Liver (tissue), 9 donors: Measurements from ENCODE around the gene TRMT1. TPM values are rescaled to one million over a fixed set of nuclear protein-coding genes. Genes with fewer than 3 reads are reported as not detected.

Experiments used
- DNase-seq: peaks from one replicate; pipeline ENCODE4 v3.0.0-alpha.2; 2017; ENCODE audit warnings: low spot score
- H3K27ac ChIP-seq, 2 donors: one replicate each; pipeline ENCODE4 v1.7.0; 2013; ENCODE audit warnings: inconsistent platforms in 2 of 2, low read length in 2 of 2, control low read depth in 1 of 2, low read depth in 1 of 2, mild to moderate bottlenecking in 1 of 2
- H3K27me3 ChIP-seq, 4 donors: one replicate each; pipeline versions ENCODE4 v1.6.1 to v1.7.0; 2013; ENCODE audit warnings: low read length in 3 of 4, inconsistent platforms in 1 of 4, mild to moderate bottlenecking in 1 of 4, moderate library complexity in 1 of 4; ENCODE audit not compliant: control insufficient read depth in 4 of 4, insufficient read depth in 4 of 4
- H3K36me3 ChIP-seq, 4 donors: one replicate each; pipeline versions ENCODE4 v1.6.1 to v1.7.0; 2013; ENCODE audit warnings: low read length in 3 of 4, mild to moderate bottlenecking in 3 of 4, low read depth in 1 of 4, moderate library complexity in 1 of 4; ENCODE audit not compliant: control insufficient read depth in 4 of 4, insufficient read depth in 3 of 4
- H3K4me1 ChIP-seq, 4 donors: one replicate each; pipeline versions ENCODE4 v1.6.1 to v1.7.0; 2013; ENCODE audit warnings: low read length in 3 of 4, mild to moderate bottlenecking in 3 of 4, moderate library complexity in 1 of 4; ENCODE audit not compliant: control insufficient read depth in 4 of 4, insufficient read depth in 4 of 4
- H3K4me3 ChIP-seq, 3 donors: one replicate each; pipeline versions ENCODE4 v1.6.1 to v1.7.0; 2013; ENCODE audit warnings: low read length in 3 of 3, control low read depth in 1 of 3, low read depth in 1 of 3, mild to moderate bottlenecking in 1 of 3
- H3K9ac ChIP-seq, 2 donors: one replicate each; pipeline ENCODE4 v1.7.0; 2013; ENCODE audit warnings: low read length in 2 of 2, mild to moderate bottlenecking in 2 of 2, moderate library complexity in 2 of 2, control low read depth in 1 of 2, low read depth in 1 of 2
- H3K9me3 ChIP-seq, 4 donors: one replicate each; pipeline versions ENCODE4 v1.6.1 to v1.7.0; 2013; ENCODE audit warnings: low read length in 3 of 4; ENCODE audit not compliant: control insufficient read depth in 4 of 4
- EGR1 ChIP-seq, 2 donors: IDR thresholded peaks; 2 replicates each; pipeline ENCODE4 v1.6.1; 2016 to 2018; ENCODE audit warnings: antibody characterized with exemption in 2 of 2, low read depth in 2 of 2
- FOXA1 ChIP-seq: IDR thresholded peaks from 2 replicates; pipeline ENCODE4 v1.6.1; 2016; ENCODE audit warnings: antibody characterized with exemption
- FOXA2 ChIP-seq: IDR thresholded peaks from 2 replicates; pipeline ENCODE4 v1.6.1; 2016; ENCODE audit warnings: antibody characterized with exemption
- GABPA ChIP-seq, 2 donors: IDR thresholded peaks in 1 of 2; conservative IDR thresholded peaks in 1 of 2; 2 replicates each; pipeline ENCODE4 v1.6.1; 2016; ENCODE audit warnings: antibody characterized with exemption in 2 of 2, mild to moderate bottlenecking in 1 of 2, moderate library complexity in 1 of 2
- HNF4A ChIP-seq, 2 donors: conservative IDR thresholded peaks; 2 replicates each; pipeline ENCODE4 v1.6.1; 2016; ENCODE audit warnings: antibody characterized with exemption in 2 of 2, mild to moderate bottlenecking in 2 of 2
- HNF4G ChIP-seq: IDR thresholded peaks from 2 replicates; pipeline ENCODE4 v1.6.1; 2016; ENCODE audit warnings: antibody characterized with exemption
- JUND ChIP-seq, 2 donors: IDR thresholded peaks; 2 replicates each; pipeline ENCODE4 v1.6.1; 2016; ENCODE audit warnings: antibody characterized with exemption in 2 of 2
- NR2F2 ChIP-seq: IDR thresholded peaks from 2 replicates; pipeline ENCODE4 v1.6.1; 2016; ENCODE audit warnings: antibody characterized with exemption
- RAD21 ChIP-seq, 2 donors: IDR thresholded peaks; 2 replicates each; pipeline ENCODE4 v1.6.1; 2016; ENCODE audit warnings: antibody characterized with exemption in 2 of 2, mild to moderate bottlenecking in 2 of 2
- RXRA ChIP-seq, 2 donors: IDR thresholded peaks; 2 replicates each; pipeline ENCODE4 v1.6.1; 2017 to 2018; ENCODE audit warnings: antibody characterized with exemption in 2 of 2, mild to moderate bottlenecking in 1 of 2
- SP1 ChIP-seq: IDR thresholded peaks from 2 replicates; pipeline ENCODE4 v1.6.1; 2018; ENCODE audit warnings: antibody characterized with exemption, mild to moderate bottlenecking
- TAF1 ChIP-seq: conservative IDR thresholded peaks from 2 replicates; pipeline ENCODE4 v1.6.1; 2016; ENCODE audit warnings: antibody characterized with exemption, mild to moderate bottlenecking
- YY1 ChIP-seq: IDR thresholded peaks from 2 replicates; pipeline ENCODE4 v1.6.1; 2016; ENCODE audit warnings: antibody characterized with exemption, mild to moderate bottlenecking
- WGBS: extraction: QIAGEN DNeasy Blood & Tissue Kit; methylation state at CpG from one replicate; pipeline ENCODE4 v1.1.7; 2013; 5-methylcytosine and 5-hydroxymethylcytosine counted together
- polyA plus RNA-seq, 2 donors: library from polyadenylated mRNA; stranded (reverse) in 1 of 2; unstranded in 1 of 2; fragments of 200-250 nt in 1 of 2; fragments of >200 nt in 1 of 2; fragmentation: Nextera tagmentation in 1 of 2; extraction: Ambion mirVana in 1 of 2; gene quantifications; one replicate each; pipeline versions ENCODE4 v1.2.1 to v1.2.3, GENCODE V29; 2013 to 2015
- total RNA-seq, 2 donors: library from RNA; depleted of rRNA; stranded (reverse); fragments of >200 nt; gene quantifications; one replicate each; pipeline ENCODE4 v1.2.3, GENCODE V29; 2014
- TF ChIP-seq, protein P1 (sequence below): fragments of 150-350 bp; IDR thresholded peaks from 2 replicates; pipeline ENCODE4 v1.5.1; 2017; ENCODE audit warnings: improper control_type of control experiment, low read depth, low read length; ENCODE audit not compliant: missing input control
- TF ChIP-seq, protein P2 (sequence below): IDR thresholded peaks from 2 replicates; pipeline ENCODE4 v1.6.1; 2016; ENCODE audit warnings: antibody characterized with exemption
- TF ChIP-seq, protein P3 (sequence below): IDR thresholded peaks from 2 replicates; pipeline ENCODE4 v1.6.1; 2016; ENCODE audit warnings: antibody characterized with exemption
- TF ChIP-seq, protein P4 (sequence below): IDR thresholded peaks from 2 replicates; pipeline ENCODE4 v1.6.1; 2016; ENCODE audit warnings: antibody characterized with exemption
- donor health status: healthy.
- donor health status: healthy.
- donor health status: healthy.
- donor health status: healthy.
- donor health status: healthy.

TRMT1 gene
- total and polyA plus RNA-seq, 4 donors, result 8.3 to 15.6 (median 11.7) TPM

DNA sequence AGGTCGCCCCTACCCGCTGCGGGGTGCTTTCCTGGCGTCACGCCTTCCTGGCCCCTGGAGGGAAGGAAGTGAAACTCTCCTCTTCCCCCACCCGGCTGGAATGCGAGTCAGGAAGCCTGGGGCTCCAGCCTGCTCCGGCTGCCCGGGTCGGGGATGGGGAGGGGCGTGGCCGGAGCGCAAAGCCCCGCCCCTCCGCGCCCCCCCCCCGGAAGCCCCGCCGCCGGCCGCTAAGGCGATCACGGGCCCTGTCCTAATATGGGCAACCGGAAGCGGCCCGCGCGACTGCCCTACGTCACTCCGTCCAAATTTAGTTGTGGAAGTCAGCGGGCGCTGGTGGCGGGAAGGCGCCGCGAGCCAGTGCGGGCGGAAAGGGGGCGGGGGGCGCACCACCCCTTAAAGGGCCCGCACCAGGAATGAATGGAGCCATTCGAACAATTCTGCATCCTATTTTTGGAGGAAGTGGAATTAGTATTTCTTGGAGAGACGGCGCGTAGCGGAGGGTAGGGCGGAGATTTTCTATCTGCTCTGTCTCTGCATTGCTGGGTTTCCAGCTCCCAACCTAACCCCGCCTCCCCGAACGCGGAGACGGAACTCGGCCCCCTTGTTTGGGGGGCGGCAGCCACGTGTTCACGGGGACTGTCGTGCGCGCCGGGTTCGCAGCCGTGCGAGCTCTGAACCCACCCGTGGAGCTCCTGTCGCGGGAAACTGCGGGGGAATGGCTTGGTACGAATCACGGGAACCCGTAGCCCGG lies 35.2 kb upstream of the TRMT1 start (continued):
- TF ChIP-seq, protein P1, sequence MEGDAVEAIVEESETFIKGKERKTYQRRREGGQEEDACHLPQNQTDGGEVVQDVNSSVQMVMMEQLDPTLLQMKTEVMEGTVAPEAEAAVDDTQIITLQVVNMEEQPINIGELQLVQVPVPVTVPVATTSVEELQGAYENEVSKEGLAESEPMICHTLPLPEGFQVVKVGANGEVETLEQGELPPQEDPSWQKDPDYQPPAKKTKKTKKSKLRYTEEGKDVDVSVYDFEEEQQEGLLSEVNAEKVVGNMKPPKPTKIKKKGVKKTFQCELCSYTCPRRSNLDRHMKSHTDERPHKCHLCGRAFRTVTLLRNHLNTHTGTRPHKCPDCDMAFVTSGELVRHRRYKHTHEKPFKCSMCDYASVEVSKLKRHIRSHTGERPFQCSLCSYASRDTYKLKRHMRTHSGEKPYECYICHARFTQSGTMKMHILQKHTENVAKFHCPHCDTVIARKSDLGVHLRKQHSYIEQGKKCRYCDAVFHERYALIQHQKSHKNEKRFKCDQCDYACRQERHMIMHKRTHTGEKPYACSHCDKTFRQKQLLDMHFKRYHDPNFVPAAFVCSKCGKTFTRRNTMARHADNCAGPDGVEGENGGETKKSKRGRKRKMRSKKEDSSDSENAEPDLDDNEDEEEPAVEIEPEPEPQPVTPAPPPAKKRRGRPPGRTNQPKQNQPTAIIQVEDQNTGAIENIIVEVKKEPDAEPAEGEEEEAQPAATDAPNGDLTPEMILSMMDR, result no peak
- TF ChIP-seq, protein P2, sequence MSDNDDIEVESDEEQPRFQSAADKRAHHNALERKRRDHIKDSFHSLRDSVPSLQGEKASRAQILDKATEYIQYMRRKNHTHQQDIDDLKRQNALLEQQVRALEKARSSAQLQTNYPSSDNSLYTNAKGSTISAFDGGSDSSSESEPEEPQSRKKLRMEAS, result peak; percentile 95
- peak; percentile 97 for TF ChIP-seq TAF1
- no peak for TF ChIP-seq JUND (IDR thresholded peaks at IDR 0.05)
- TF ChIP-seq RXRA (IDR thresholded peaks at IDR 0.05), result peak; percentile 8 to 26
- peak; percentile 33 to 82 for TF ChIP-seq GABPA (IDR thresholded peaks at IDR 0.05 in 1 of 2, conservative IDR thresholded peaks at IDR 0.05 in 1 of 2)
- peak; percentile 64 for TF ChIP-seq SP1

DNA sequence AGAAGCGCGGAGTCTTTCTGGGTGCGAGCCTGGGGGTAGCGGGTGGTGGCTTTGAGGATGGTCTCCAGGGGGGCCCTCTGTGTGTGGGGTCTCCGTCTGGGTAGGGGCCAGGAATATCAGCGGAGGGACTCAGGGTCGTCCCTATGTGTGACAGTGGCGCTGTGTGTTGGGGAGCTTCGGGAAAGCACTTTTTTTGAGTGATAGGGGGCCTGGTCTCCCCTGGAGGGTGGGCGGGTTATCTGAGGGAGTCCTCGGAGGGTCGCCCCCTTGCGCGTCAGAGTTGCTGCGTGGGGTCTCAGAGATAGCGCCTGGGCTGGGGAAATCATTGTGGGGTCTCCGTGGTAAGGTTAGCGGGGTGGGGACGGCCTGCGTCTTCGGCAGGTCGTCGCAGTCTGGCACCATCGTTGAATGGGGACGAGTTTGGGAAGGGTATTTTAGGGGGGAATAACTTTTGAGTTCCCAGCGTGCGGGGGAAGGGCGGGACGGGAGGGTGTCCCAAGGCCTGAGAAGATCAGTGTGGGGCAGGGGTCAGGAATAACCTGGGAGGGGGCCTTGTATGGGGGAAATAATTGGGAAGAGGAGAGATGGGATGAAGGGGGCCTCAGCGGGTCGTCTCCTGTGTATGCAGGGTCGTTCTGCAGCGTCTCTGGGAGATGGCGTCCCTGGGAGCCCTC lies 34.5 kb upstream of the TRMT1 start:
- no peaks in the 10 kb centered on the region for H3K9me3 ChIP-seq
- TF ChIP-seq NR2F2, result no peak
- no peak for TF ChIP-seq HNF4A (conservative IDR thresholded peaks at IDR 0.05)
- TF ChIP-seq, protein P3, sequence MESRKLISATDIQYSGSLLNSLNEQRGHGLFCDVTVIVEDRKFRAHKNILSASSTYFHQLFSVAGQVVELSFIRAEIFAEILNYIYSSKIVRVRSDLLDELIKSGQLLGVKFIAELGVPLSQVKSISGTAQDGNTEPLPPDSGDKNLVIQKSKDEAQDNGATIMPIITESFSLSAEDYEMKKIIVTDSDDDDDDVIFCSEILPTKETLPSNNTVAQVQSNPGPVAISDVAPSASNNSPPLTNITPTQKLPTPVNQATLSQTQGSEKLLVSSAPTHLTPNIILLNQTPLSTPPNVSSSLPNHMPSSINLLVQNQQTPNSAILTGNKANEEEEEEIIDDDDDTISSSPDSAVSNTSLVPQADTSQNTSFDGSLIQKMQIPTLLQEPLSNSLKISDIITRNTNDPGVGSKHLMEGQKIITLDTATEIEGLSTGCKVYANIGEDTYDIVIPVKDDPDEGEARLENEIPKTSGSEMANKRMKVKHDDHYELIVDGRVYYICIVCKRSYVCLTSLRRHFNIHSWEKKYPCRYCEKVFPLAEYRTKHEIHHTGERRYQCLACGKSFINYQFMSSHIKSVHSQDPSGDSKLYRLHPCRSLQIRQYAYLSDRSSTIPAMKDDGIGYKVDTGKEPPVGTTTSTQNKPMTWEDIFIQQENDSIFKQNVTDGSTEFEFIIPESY, result no peak
- no peak for TF ChIP-seq FOXA2
- no peak for TF ChIP-seq EGR1 (IDR thresholded peaks at IDR 0.05; ENCODE audit: low read depth in 2 of 2)
- no peak for TF ChIP-seq YY1
- TF ChIP-seq RAD21 (IDR thresholded peaks at IDR 0.05), result no peak
- peaks cover 5 to 18% (median 14%) of the 10 kb centered on the region in 4 donors for H3K4me1 ChIP-seq
- H3K27ac ChIP-seq, result peak overlapping the region; percentile 98
- H3K27me3 ChIP-seq, result no peaks in the 10 kb centered on the region
- peak; percentile 43 for DNase-seq
- H3K4me3 ChIP-seq, result peak overlapping the region; percentile 75 to 96 (median 89)
- WGBS, result under 1% methylated on average over 34 of the region's 34 CpGs
- H3K9ac ChIP-seq, result peak overlapping the region; percentile 98 to 99
- no peaks in the 10 kb centered on the region for H3K36me3 ChIP-seq

DNA sequence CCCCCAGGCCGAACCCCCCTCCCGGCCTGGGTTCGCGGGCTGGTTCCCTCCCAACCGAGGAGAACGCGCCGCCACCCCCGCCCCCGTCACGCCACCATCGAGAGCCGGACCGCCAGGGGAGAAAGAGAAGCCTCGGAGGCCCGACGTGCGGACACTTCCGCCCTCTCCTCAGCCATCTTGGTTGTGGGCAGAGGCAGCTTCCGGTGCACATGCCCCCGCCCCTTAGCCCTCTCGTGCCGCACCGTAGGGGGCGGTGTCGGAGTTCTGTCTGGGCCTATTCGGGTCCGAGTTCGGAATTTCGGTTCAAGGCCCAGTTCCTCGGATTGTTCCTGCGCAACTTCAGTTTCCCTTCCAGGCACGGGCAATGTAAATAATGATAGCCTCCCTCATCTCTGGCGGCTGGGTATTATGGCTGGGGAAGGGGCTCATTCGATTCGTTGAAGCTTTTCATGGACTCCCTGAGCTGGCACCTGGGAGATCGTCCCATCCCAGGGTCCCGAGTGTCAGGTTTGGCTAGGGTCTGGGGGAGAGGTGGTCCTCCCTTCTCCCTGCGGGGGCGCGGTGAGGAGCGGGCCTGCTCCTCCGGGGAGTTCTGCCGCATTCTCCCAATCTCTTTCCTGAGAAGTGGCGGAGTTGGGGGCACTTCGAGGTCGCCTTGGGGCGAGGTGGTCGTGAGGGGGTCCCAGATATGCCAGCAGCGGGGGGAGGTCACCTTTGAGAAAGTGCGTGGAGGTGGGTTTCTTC lies 33.8 kb upstream of the TRMT1 start, which contains the start of the genes IER2 and STX10:
Gene IER2, plus strand, starts transcription at position 225 of the 744 bp plus-strand sequence. CDS start 2,776 bp downstream, outside the sequence.
Gene STX10, minus strand, starts transcription at position 189 of the 744 bp plus-strand sequence. CDS start 202 bp downstream, outside the sequence.
- Histone ChIP-seq H3K27ac (peak within 1 kb of the TSS; percentile 98), H3K36me3 (peaks cover 0 to 1% (median 0%) of the 10 kb centered on the region in 4 donors), H3K9me3 (no peaks in the 10 kb centered on the region), H3K4me1 (peaks cover 0 to 14% (median 11%) of the 10 kb centered on the region in 4 donors), H3K27me3 (no peaks in the 10 kb centered on the region), H3K4me3 (peak within 1 kb of the TSS; percentile 75 to 96 (median 89)), H3K9ac (peak within 1 kb of the TSS; percentile 98 to 99)
- WGBS, result under 1% methylated on average over 51 of the region's 51 CpGs
- peak; percentile 92 for DNase-seq
- TF ChIP-seq, protein P1, result peak; percentile 44
- TF ChIP-seq JUND (IDR thresholded peaks at IDR 0.05) (no peak), GABPA (IDR thresholded peaks at IDR 0.05 in 1 of 2, conservative IDR thresholded peaks at IDR 0.05 in 1 of 2) (peak; percentile 89 to 95), FOXA2 (peak; percentile 78), SP1 (peak; percentile 87), RXRA (IDR thresholded peaks at IDR 0.05) (peak; percentile 69 to 87), HNF4G (peak; percentile 37), EGR1 (IDR thresholded peaks at IDR 0.05; ENCODE audit: low read depth in 2 of 2) (peak; percentile 54 to 85), NR2F2 (peak; percentile 81), RAD21 (IDR thresholded peaks at IDR 0.05) (peak; percentile 68 to 72), FOXA1 (peak; percentile 67), HNF4A (conservative IDR thresholded peaks at IDR 0.05) (peak; percentile 66 to 69)
- TF ChIP-seq, protein P3, result peak; percentile 67
- TF ChIP-seq, protein P4, sequence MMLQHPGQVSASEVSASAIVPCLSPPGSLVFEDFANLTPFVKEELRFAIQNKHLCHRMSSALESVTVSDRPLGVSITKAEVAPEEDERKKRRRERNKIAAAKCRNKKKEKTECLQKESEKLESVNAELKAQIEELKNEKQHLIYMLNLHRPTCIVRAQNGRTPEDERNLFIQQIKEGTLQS, result peak; percentile 64
